KMS-11 (cell line): ENCODE results near the gene MRPL23.

Source experiments
- H2AFZ ChIP-seq: fragments of 200-600 bp; sonication (generic); 2 replicates; pipeline ENCODE4 v1.6.1; 2016; ENCODE audit warnings: antibody characterized with exemption, mixed run types, low read depth
- H3K27ac ChIP-seq: fragments of 200-600 bp; sonication (generic); 2 replicates; pipeline ENCODE4 v1.6.1; 2016; ENCODE audit warnings: mild to moderate bottlenecking, mixed run types
- H3K27me3 ChIP-seq: fragments of 200-600 bp; sonication (generic); 2 replicates; pipeline ENCODE4 v1.6.1; 2017; ENCODE audit warnings: mild to moderate bottlenecking, low read depth, mixed run types, moderate library complexity; ENCODE audit not compliant: insufficient read depth
- H3K36me3 ChIP-seq: fragments of 200-600 bp; sonication (generic); 2 replicates; pipeline ENCODE4 v1.6.1; 2017; ENCODE audit warnings: mild to moderate bottlenecking, mixed run types; ENCODE audit not compliant: insufficient read depth
- H3K4me1 ChIP-seq: fragments of 200-600 bp; sonication (generic); 2 replicates; pipeline ENCODE4 v1.6.1; 2016; ENCODE audit warnings: mild to moderate bottlenecking, low read depth, mixed run types; ENCODE audit not compliant: poor library complexity, severe bottlenecking
- H3K4me2 ChIP-seq: fragments of 200-600 bp; sonication (generic); 2 replicates; pipeline ENCODE4 v1.7.0; 2016; ENCODE audit warnings: mild to moderate bottlenecking, mixed run types
- H3K4me3 ChIP-seq: fragments of 200-600 bp; sonication (generic); IDR thresholded peaks from 2 replicates; pipeline ENCODE4 v1.6.1; 2017; ENCODE audit warnings: low read depth, low read length, mixed read lengths; ENCODE audit not compliant: insufficient read depth
- H3K79me2 ChIP-seq: fragments of 200-600 bp; sonication (generic); 2 replicates; pipeline ENCODE4 v1.6.1; 2016; ENCODE audit warnings: low read depth, mixed run types; ENCODE audit not compliant: insufficient read depth
- H3K9ac ChIP-seq: fragments of 200-600 bp; sonication (generic); 2 replicates; pipeline ENCODE4 v1.6.1; 2016; ENCODE audit warnings: mild to moderate bottlenecking, mixed run types
- H4K20me1 ChIP-seq: fragments of 200-600 bp; sonication (generic); 2 replicates; pipeline ENCODE4 v1.6.1; 2016; ENCODE audit warnings: mild to moderate bottlenecking, mixed run types; ENCODE audit not compliant: insufficient read depth
- CTCF ChIP-seq: fragments of 200-600 bp; sonication (generic); conservative IDR thresholded peaks from 2 replicates; pipeline ENCODE4 v1.6.1; 2017; ENCODE audit warnings: low read depth, mild to moderate bottlenecking, antibody characterized with exemption, low read length, moderate library complexity, mixed read lengths

MRPL23 gene

GRCh38 chr11:1966531-1966930 is 19.4 kb downstream of the MRPL23 start:
- Histone ChIP-seq H3K79me2 (no peaks in the 10 kb centered on the region), H3K9ac (no peak overlapping the region), H3K36me3 (no peaks in the 10 kb centered on the region), H3K27me3 (no peaks in the 10 kb centered on the region), H3K4me2 (no peak overlapping the region), H3K4me3 (no peak overlapping the region), H3K4me1 (no peaks in the 10 kb centered on the region), H3K27ac (no peak overlapping the region), H4K20me1 (no peaks in the 10 kb centered on the region), H2AFZ (no peak overlapping the region)
- TF ChIP-seq CTCF, result no peak

- H4K20me1 ChIP-seq, result no peaks in the 10 kb centered on the region
- no peaks in the 10 kb centered on the region for H3K79me2 ChIP-seq
- H3K4me1 ChIP-seq, result no peaks in the 10 kb centered on the region
- no peaks in the 10 kb centered on the region for H3K36me3 ChIP-seq
- no peak overlapping the region for H3K9ac ChIP-seq
- H2AFZ ChIP-seq, result no peak overlapping the region
- no peak overlapping the region for H3K4me2 ChIP-seq
- no peak for TF ChIP-seq CTCF
- no peak overlapping the region for H3K4me3 ChIP-seq
- no peak overlapping the region for H3K27ac ChIP-seq
- no peaks in the 10 kb centered on the region for H3K27me3 ChIP-seq
These were observed 20.6 kb downstream of the MRPL23 start for GRCh38 chr11:1967641-1968225.

- H3K27ac ChIP-seq, result no peak overlapping the region
- no peak overlapping the region for H2AFZ ChIP-seq
- H3K9ac ChIP-seq, result no peak overlapping the region
- no peak for TF ChIP-seq CTCF
- no peak overlapping the region for H3K4me3 ChIP-seq
- no peaks in the 10 kb centered on the region for H3K27me3 ChIP-seq
- H3K4me1 ChIP-seq, result no peaks in the 10 kb centered on the region
- H4K20me1 ChIP-seq, result no peaks in the 10 kb centered on the region
- no peak overlapping the region for H3K4me2 ChIP-seq
- no peaks in the 10 kb centered on the region for H3K79me2 ChIP-seq
- H3K36me3 ChIP-seq, result no peaks in the 10 kb centered on the region
These were observed 21.4 kb downstream of the MRPL23 start for GRCh38 chr11:1968454-1969002.

- no peak overlapping the region for H2AFZ ChIP-seq
These were observed 21.9 kb downstream of the MRPL23 start for GRCh38 chr11:1969035-1969434.

More at GRCh38 chr11:1969035-1969434, 21.9 kb downstream of the MRPL23 start:
- Histone ChIP-seq H3K27me3 (no peaks in the 10 kb centered on the region), H3K4me2 (no peak overlapping the region), H3K4me3 (no peak overlapping the region), H4K20me1 (no peaks in the 10 kb centered on the region), H3K4me1 (no peaks in the 10 kb centered on the region), H3K36me3 (no peaks in the 10 kb centered on the region), H3K79me2 (no peaks in the 10 kb centered on the region), H3K27ac (no peak overlapping the region), H3K9ac (no peak overlapping the region)
- TF ChIP-seq CTCF, result no peak
